Psoas muscle (tissue), 8 donors: ENCODE data around the gene CAMK2B. TPM values are rescaled to one million over a fixed set of nuclear protein-coding genes. Genes with fewer than 3 reads are reported as not detected.
A peak's percentile ranks its signal among the peaks of the same experiment; 100 is the strongest.

ENCODE experiments used
- ATAC-seq, 4 donors: fragments of 200-7000 bp; cut with Tn5 transposase; one replicate each; pipeline ENCODE4 v1.9.1; 2020; ENCODE audit warnings: moderate library complexity in 3 of 4, mild to moderate bottlenecking in 2 of 4
- DNase-seq, 2 donors: peaks; one replicate each; pipeline ENCODE4 v3.0.0-alpha.2; 2020
- H3K27ac ChIP-seq: fragments of 200-600 bp; one replicate; pipeline ENCODE4 v1.8.0; 2022
- H3K27me3 ChIP-seq, 3 donors: fragments of 200-600 bp in 1 of 3; one replicate each; pipeline versions ENCODE4 v1.6.1 to v1.8.0; 2013 to 2022; ENCODE audit warnings: low read length in 2 of 3, mild to moderate bottlenecking in 2 of 3, moderate library complexity in 1 of 3; ENCODE audit not compliant: insufficient read depth in 3 of 3
- H3K36me3 ChIP-seq, 2 donors: fragments of 200-600 bp in 1 of 2; one replicate each; pipeline versions ENCODE4 v1.6.1 to v1.8.0; 2013 to 2022; ENCODE audit warnings: low read depth in 1 of 2, mild to moderate bottlenecking in 1 of 2, moderate library complexity in 1 of 2; ENCODE audit not compliant: insufficient read depth in 1 of 2
- H3K4me1 ChIP-seq: fragments of 200-600 bp; one replicate; pipeline ENCODE4 v1.8.0; 2022
- H3K4me3 ChIP-seq: fragments of 200-600 bp; one replicate; pipeline ENCODE4 v1.8.0; 2022; ENCODE audit warnings: mild to moderate bottlenecking
- H3K9me3 ChIP-seq: fragments of 200-600 bp; one replicate; pipeline ENCODE4 v1.8.0; 2022
- WGBS, 3 donors: extraction: QIAGEN DNeasy Blood & Tissue Kit; methylation state at CpG; one replicate each; pipeline versions ENCODE4 v1.1.6 to v1.1.7; 2013; 5-methylcytosine and 5-hydroxymethylcytosine counted together
- intact Hi-C, 2 donors: fragments of 100-400 bp; cut with DNase I; formaldehyde crosslinking; loops; one replicate each; pipeline versions ENCODE4 v1.11.0 to v1.14.2; 2022
- polyA plus RNA-seq, 3 donors: library from polyadenylated mRNA; stranded (reverse); fragments of 200-250 nt; gene quantifications; one replicate each; pipeline ENCODE4 v1.2.3, GENCODE V29; 2013
- total RNA-seq, 4 donors: library from RNA; stranded (reverse); fragmentation: NEBNext Ultra II Directional in 2 of 4; extraction: Animal tissue kit (Norgen Biotek cat#: 25700) in 2 of 4; gene quantifications; one replicate each; pipeline versions ENCODE4 v1.2.1 to v1.2.4, GENCODE V29; 2021 to 2023
- TF ChIP-seq, protein P1 (sequence below): fragments of 200-600 bp; IDR thresholded peaks from one replicate; pipeline ENCODE4 v1.8.0; 2022; ENCODE audit warnings: antibody characterized with exemption
- donor health status: healthy with polysubstance abuse.
- donor health status: DM: no; HTN: no; CAD: no; lungs with moderate emphysema.
- donor health status: Bipolar disorder and iron deficiency.
- donor health status: healthy.
- donor health status: DM: yes; HTN: yes; CAD: no.
- donor health status: DM: no; HTN: no; CAD: no.
- donor health status: DM: no; HTN: no; CAD: no.
- donor health status: DM: yes; HTN: yes; CAD: no.

The CAMK2B gene
- total and polyA plus RNA-seq, 7 donors = 14.5 to 81.4 (median 50.0) TPM

DNA sequence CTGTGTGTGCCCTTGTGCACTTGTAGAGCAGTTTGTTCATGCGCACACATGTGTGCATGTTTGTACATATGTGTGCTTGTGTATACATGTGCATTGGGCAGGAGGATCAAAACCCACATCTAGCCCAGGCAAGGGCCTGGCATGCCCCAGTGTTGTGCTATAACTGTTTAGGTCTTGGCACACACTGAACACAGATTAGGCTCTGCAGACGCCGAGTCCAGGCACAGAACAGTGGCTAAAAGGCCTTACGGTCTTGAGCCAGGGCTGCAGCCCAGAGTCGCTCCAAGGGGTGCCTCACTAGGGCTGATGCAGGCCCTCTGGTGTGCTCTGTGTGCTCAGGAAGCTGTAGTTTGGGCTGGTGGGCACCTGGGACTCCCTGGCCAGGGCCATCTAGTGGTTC, 68.9 kb downstream of the CAMK2B start:
- DNase-seq (no peak), ATAC-seq (no peak)
- Histone ChIP-seq H3K27ac (peak overlapping the region; percentile 94), H3K4me3 (no peak overlapping the region), H3K36me3 (peaks cover 0 to 5% of the 10 kb centered on the region in 2 donors), H3K27me3 (no peaks in the 10 kb centered on the region), H3K4me1 (peaks cover 61% of the 10 kb centered on the region), H3K9me3 (no peaks in the 10 kb centered on the region)
- intact Hi-C loops = loop anchor here (5.0 kb wide), 2 partner anchors 66 to 221 kb away; no protein-coding TSS in a partner anchor
- WGBS, 3 donors = 42 to 71% (median 50%) methylated on average over 5 of the region's 5 CpGs
- TF ChIP-seq, protein P1, sequence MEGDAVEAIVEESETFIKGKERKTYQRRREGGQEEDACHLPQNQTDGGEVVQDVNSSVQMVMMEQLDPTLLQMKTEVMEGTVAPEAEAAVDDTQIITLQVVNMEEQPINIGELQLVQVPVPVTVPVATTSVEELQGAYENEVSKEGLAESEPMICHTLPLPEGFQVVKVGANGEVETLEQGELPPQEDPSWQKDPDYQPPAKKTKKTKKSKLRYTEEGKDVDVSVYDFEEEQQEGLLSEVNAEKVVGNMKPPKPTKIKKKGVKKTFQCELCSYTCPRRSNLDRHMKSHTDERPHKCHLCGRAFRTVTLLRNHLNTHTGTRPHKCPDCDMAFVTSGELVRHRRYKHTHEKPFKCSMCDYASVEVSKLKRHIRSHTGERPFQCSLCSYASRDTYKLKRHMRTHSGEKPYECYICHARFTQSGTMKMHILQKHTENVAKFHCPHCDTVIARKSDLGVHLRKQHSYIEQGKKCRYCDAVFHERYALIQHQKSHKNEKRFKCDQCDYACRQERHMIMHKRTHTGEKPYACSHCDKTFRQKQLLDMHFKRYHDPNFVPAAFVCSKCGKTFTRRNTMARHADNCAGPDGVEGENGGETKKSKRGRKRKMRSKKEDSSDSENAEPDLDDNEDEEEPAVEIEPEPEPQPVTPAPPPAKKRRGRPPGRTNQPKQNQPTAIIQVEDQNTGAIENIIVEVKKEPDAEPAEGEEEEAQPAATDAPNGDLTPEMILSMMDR = no peak

DNA sequence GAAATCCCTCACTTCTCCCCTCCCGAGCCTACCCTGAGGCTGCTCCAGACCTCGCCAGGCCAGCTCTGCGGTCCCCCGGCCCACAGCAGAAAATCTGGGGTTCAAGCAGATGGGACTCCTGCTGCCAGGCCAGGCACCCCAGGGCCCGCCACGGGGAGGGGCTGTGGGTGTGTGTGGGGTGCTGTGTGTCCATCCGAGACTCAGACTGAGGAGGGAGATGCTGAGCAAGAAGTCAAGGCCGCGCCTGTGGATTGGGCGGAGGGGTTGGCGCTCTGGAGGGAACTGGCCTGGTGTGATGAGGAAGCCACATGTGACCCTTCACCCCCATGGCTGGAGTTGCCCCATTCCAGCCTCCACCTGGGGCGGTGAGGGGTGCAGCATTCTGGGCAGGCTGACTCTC, 73.5 kb downstream of the CAMK2B start:
- Histone ChIP-seq H3K9me3 (no peaks in the 10 kb centered on the region), H3K4me3 (no peak overlapping the region), H3K27me3 (no peaks in the 10 kb centered on the region), H3K36me3 (peaks cover 0 to 5% of the 10 kb centered on the region in 2 donors), H3K4me1 (peaks cover 25% of the 10 kb centered on the region), H3K27ac (no peak overlapping the region)
- intact Hi-C loops = no loop called here
- DNase-seq (no peak), ATAC-seq (no peak)
- WGBS, 3 donors = 89 to 92% (median 92%) methylated on average over 12 of the region's 12 CpGs
- TF ChIP-seq, protein P1 = no peak

DNA sequence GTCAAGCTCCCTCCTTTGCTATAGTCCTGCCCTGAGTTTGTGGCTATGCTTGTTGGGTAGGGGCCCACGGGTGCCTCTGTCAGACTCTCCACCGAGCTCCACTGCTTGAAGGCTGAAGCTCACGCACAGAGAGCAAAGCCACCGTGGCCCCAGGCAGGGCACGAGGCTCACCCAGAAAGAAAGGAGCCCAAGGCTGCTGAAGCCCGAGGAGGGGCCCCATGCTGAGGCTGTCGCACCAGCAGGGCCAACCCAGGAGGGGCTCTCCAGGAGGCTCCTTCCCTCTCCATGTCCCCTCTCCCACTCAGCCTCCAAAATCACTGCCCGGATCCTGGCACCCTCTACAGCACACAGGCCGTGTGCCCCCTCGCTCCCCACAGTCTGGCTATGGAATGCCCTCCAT, 74.1 kb downstream of the CAMK2B start:
- DNase-seq = no peak
- TF ChIP-seq, protein P1 = no peak
- no peak for ATAC-seq
- H3K27ac ChIP-seq = no peak overlapping the region
- H3K27me3 ChIP-seq = no peaks in the 10 kb centered on the region
- H3K4me1 ChIP-seq = peaks cover 19% of the 10 kb centered on the region
- no peak overlapping the region for H3K4me3 ChIP-seq
- intact Hi-C loops = no loop called here
- WGBS, 3 donors = 90 to 97% (median 92%) methylated on average over 8 to 10 of the region's 10 CpGs
- H3K9me3 ChIP-seq = no peaks in the 10 kb centered on the region
- H3K36me3 ChIP-seq = peaks cover 0 to 6% of the 10 kb centered on the region in 2 donors

DNA sequence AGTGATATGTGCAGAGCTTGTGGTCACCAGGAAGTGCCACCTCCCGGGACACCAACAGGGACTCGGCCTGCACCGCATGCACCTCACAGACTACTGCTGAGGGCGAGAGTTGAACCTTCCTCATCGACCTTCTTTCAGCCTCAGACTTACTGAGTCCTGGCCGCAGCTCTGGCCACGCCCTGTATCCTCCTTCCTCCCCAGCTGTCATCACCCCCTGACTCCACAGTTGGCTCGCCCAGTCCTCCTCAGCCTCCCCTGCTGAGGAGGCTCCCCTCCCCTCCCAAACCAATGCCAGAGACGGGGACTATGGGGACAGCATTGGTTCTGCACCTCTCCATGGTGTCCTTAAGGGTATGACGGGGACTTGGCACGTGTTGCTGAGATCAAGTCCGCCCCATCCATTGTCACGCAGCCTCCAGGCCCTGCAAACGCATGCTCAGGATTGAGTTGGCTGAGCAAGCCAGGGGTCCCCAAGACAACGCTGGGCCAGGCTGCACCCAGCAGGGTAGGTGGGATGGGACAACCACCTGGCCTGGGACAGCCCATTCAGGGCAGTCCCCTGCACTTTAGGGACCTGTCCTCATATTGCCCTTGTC, 75.7 kb downstream of the CAMK2B start:
- H3K27me3 ChIP-seq = no peaks in the 10 kb centered on the region
- intact Hi-C loops = no loop called here
- no peaks in the 10 kb centered on the region for H3K9me3 ChIP-seq
- peaks cover 0 to 14% of the 10 kb centered on the region in 2 donors for H3K36me3 ChIP-seq
- 79 to 81% (median 81%) methylated on average over 15 of the region's 15 CpGs for WGBS, 3 donors
- TF ChIP-seq, protein P1 = no peak
- no peak overlapping the region for H3K27ac ChIP-seq
- H3K4me1 ChIP-seq = peaks cover 8% of the 10 kb centered on the region
- ATAC-seq (peak in 1 of 4 donors; percentile 9), DNase-seq (no peak)
- H3K4me3 ChIP-seq = no peak overlapping the region
